ENCODE measurements around the gene STX2.
"Not testable (repeated sequence)": the region's sequence is repeated elsewhere in the genome, so short reads cannot be mapped to it uniquely, and the experiment has no call there.

The STX2 gene

DNA sequence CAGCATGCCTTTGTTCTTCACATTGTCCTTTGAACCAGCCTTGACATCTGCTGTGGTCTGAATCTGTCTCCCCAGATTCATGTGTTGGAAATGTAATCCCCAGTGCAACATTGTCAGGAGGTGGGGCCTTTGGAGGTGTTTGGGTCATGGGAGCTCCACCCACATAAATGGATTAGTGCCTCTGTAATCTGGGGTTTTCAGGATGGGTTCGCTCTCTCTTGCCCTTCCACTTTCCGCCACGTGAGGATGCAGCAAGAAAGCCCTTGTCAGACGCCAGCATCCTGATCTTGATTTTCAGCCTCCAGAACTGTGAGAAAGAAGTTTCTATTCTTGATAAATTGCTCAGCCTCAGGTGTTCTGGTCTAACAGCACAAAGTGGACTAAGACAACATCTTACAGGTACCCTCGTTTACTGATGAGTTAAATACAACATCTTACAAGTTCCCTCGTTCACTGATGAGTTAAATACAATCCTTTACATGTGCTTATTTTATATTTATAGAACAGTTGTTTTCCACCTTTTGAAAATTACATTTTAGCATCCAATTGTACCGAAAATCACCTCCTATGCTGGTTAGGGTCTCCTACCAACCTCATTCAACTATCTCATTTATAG is 68.5 kb downstream of the STX2 start:
- no peak for TF ChIP-seq POLR2A (IDR thresholded peaks at IDR 0.05; ENCODE audit: low read depth, low read length)
- TF ChIP-seq POLR2AphosphoS5 (IDR thresholded peaks at IDR 0.05; ENCODE audit: low read depth, low read length) = no peak
- no peak for TF ChIP-seq TAF1 (IDR thresholded peaks at IDR 0.05; ENCODE audit: borderline replicate concordance, low read depth, low read length)
- FAIRE-seq = no peak
- DNase-seq (ENCODE audit: insufficient read length) = no peak

GRCh38 chr12:130768120-130768519 is 70.9 kb downstream of the STX2 start:
- no peak for DNase-seq (ENCODE audit: insufficient read length)
- FAIRE-seq = no peak
- TF ChIP-seq POLR2A (IDR thresholded peaks at IDR 0.05; ENCODE audit: low read depth, low read length) (no peak), TAF1 (IDR thresholded peaks at IDR 0.05; ENCODE audit: borderline replicate concordance, low read depth, low read length) (no peak), POLR2AphosphoS5 (IDR thresholded peaks at IDR 0.05; ENCODE audit: low read depth, low read length) (no peak)

DNA sequence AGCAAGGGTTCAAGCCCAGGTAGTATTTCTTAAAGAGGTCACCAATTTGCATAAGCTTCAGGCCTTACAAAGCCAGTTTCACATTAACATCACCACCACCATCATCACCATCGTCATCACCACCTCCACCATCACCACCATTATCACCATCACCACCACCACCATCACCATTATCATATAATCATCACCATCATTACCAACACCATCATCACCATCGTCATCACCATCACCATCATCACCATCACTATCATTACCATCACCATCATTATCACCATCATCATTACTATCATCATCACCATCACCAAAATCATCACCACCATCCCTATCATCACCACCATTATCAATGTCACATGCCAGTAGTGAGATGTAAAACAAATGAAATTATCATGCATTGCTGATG is 72.6 kb downstream of the STX2 start:
- no peak for TF ChIP-seq POLR2AphosphoS5 (IDR thresholded peaks at IDR 0.05; ENCODE audit: low read depth, low read length)
- TF ChIP-seq TAF1 (IDR thresholded peaks at IDR 0.05; ENCODE audit: borderline replicate concordance, low read depth, low read length) = no peak
- no peak for TF ChIP-seq POLR2A (IDR thresholded peaks at IDR 0.05; ENCODE audit: low read depth, low read length)
- FAIRE-seq (peak; percentile 81), DNase-seq (ENCODE audit: insufficient read length) (no peak)

- FAIRE-seq (peak; percentile 69), DNase-seq (ENCODE audit: insufficient read length) (no peak)
- no peak for TF ChIP-seq POLR2A (IDR thresholded peaks at IDR 0.05; ENCODE audit: low read depth, low read length)
These were observed 73.8 kb downstream of the STX2 start for GRCh38 chr12:130765186-130765659.

GRCh38 chr12:130764475-130765185 is 74.4 kb downstream of the STX2 start:
- FAIRE-seq (peak; percentile 87), DNase-seq (ENCODE audit: insufficient read length) (no peak)
- TF ChIP-seq POLR2A (IDR thresholded peaks at IDR 0.05; ENCODE audit: low read depth, low read length) (no peak), POLR2AphosphoS5 (IDR thresholded peaks at IDR 0.05; ENCODE audit: low read depth, low read length) (no peak), TAF1 (IDR thresholded peaks at IDR 0.05; ENCODE audit: borderline replicate concordance, low read depth, low read length) (no peak)

DNA sequence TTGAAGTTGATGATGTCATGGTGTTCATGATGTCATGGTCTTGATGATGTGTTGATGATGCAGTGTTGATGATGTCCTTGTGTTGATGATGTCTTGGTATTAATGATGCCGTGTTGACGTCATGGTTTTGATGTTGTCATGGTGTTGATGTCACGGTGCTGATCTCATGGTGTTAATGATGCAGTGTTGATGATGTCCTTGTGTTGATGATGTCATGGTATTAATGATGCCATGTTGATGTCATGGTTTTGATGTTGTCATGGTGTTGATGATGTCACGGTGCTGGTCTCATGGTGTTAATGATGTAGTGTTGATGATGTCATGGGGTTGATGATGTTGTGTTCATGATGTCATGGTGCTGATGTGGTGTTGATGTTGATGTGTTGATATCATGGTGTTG is 75.0 kb downstream of the STX2 start:
- TF ChIP-seq POLR2A (IDR thresholded peaks at IDR 0.05; ENCODE audit: low read depth, low read length) (no peak), POLR2AphosphoS5 (IDR thresholded peaks at IDR 0.05; ENCODE audit: low read depth, low read length) (no peak), TAF1 (IDR thresholded peaks at IDR 0.05; ENCODE audit: borderline replicate concordance, low read depth, low read length) (no peak)
- FAIRE-seq = peak; percentile 24
- no peak for DNase-seq (ENCODE audit: insufficient read length)

GRCh38 chr12:130762319-130762675 is 76.8 kb downstream of the STX2 start:
- FAIRE-seq (no peak), DNase-seq (ENCODE audit: insufficient read length) (no peak)

GRCh38 chr12:130761537-130762318 is 77.3 kb downstream of the STX2 start:
- no peak for TF ChIP-seq TAF1 (IDR thresholded peaks at IDR 0.05; ENCODE audit: borderline replicate concordance, low read depth, low read length)
- no peak for TF ChIP-seq POLR2AphosphoS5 (IDR thresholded peaks at IDR 0.05; ENCODE audit: low read depth, low read length)
- no peak for TF ChIP-seq POLR2A (IDR thresholded peaks at IDR 0.05; ENCODE audit: low read depth, low read length)
- peak; percentile 54 for DNase-seq (ENCODE audit: insufficient read length)
- FAIRE-seq = no peak

More at GRCh38 chr12:130762319-130762675, 76.8 kb downstream of the STX2 start:
- TF ChIP-seq TAF1 (IDR thresholded peaks at IDR 0.05; ENCODE audit: borderline replicate concordance, low read depth, low read length) (no peak), POLR2AphosphoS5 (IDR thresholded peaks at IDR 0.05; ENCODE audit: low read depth, low read length) (no peak), POLR2A (IDR thresholded peaks at IDR 0.05; ENCODE audit: low read depth, low read length) (no peak)

DNA sequence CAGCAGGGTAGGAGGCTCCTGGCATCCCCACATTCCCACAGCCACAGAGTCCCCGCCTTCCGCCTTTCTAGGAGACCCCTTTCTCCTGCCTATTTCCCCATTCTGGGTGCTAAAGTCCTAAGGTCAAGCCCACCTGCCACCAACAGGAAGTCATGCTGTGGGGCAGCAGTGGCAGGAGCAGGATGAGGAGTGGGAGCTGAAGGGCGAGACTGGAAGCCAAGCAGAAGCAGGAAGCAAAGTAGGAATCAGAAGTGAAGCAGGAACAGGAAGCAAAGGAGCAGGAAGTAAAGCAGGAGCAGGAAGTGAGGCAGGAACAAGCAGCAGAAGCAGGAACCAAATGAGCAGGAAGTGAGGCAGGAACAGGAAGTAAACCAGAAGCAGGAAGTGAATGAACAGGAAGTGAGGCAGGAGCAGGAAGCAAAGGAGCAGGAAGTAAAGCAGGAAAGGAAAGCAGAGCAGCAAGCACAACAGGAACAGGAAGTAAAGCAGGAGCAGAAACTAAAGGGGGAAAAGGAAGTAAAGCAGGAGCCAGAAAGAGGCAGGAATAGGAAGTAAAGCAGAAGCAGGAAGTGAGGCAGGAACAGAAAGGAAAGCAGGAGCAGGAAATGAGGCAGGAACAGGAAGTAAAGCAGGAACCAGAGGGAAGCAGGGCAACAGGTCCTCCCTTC is 84.7 kb downstream of the STX2 start:
- no peak for DNase-seq (ENCODE audit: insufficient read length)
- no peak for FAIRE-seq
- TF ChIP-seq TAF1 (IDR thresholded peaks at IDR 0.05; ENCODE audit: borderline replicate concordance, low read depth, low read length) = no peak
- TF ChIP-seq POLR2AphosphoS5 (IDR thresholded peaks at IDR 0.05; ENCODE audit: low read depth, low read length) = no peak
- TF ChIP-seq POLR2A (IDR thresholded peaks at IDR 0.05; ENCODE audit: low read depth, low read length) = no peak

GRCh38 chr12:130752692-130753230 is 86.3 kb downstream of the STX2 start:
- TF ChIP-seq POLR2A (IDR thresholded peaks at IDR 0.05; ENCODE audit: low read depth, low read length) (no peak), POLR2AphosphoS5 (IDR thresholded peaks at IDR 0.05; ENCODE audit: low read depth, low read length) (no peak), TAF1 (IDR thresholded peaks at IDR 0.05; ENCODE audit: borderline replicate concordance, low read depth, low read length) (no peak)
- FAIRE-seq = no peak
- DNase-seq (ENCODE audit: insufficient read length) = no peak

- not testable (repeated sequence) for FAIRE-seq; DNase-seq (ENCODE audit: insufficient read length)
These were observed 87.0 kb downstream of the STX2 start for GRCh38 chr12:130752037-130752436.
